ENCODE results near the gene TBC1D24.
"Not testable (repeated sequence)": the region's sequence is repeated elsewhere in the genome, so short reads cannot be mapped to it uniquely, and the experiment has no call there.

DNA sequence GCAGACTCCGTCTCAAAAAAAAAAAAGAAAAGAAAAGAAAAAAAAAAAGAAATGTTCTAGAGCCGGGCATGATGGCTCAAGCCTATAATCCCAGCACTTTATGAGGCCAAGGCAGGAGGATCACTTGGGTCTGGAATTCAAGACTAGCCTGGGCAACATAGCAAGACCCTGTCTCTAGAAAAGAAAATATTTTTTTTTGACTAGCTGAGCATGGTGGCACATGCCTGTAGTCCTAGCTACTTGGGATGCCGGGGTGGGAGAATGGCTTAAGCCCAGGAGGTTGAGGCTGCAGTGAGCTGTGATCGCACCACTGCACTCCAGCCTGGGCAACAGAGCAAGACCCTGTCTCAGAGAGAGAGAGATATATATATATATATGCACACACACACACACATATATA is 39.7 kb upstream of the TBC1D24 start:
- TF ChIP-seq EP300 (IDR thresholded peaks at IDR 0.05; ENCODE audit: low read length); BHLHE40 (IDR thresholded peaks at IDR 0.05; ENCODE audit: low read length); CHD1 (IDR thresholded peaks at IDR 0.05; ENCODE audit: low read length); CTCF (IDR thresholded peaks at IDR 0.05 in 2 of 3, conservative IDR thresholded peaks at IDR 0.05 in 1 of 3; ENCODE audit: insufficient read depth in 2 of 3, low read depth in 1 of 3, low read length in 3 of 3); FOXP1 (CRISPR knock-in tag; IDR thresholded peaks at IDR 0.05); RBBP5 (IDR thresholded peaks at IDR 0.05; ENCODE audit: borderline replicate concordance, insufficient read depth, low read length, poor library complexity, severe bottlenecking); ZNF583 (CRISPR knock-in tag; IDR thresholded peaks at IDR 0.05); PURB (CRISPR knock-in tag; IDR thresholded peaks at IDR 0.05; ENCODE audit: low read depth); RFX5 (IDR thresholded peaks at IDR 0.05; ENCODE audit: low read depth, low read length); ZNF3 (CRISPR knock-in tag; IDR thresholded peaks at IDR 0.05); ZNF143 (CRISPR knock-in tag; IDR thresholded peaks at IDR 0.05); RBFOX2 (IDR thresholded peaks at IDR 0.05; ENCODE audit: low read depth, low read length): not testable (repeated sequence)
